H1 (cell line): ENCODE data around the gene SMTNL1. TPM values are rescaled to one million over a fixed set of nuclear protein-coding genes. Genes with fewer than 3 reads are reported as not detected.

ENCODE experiments used
- CTCF ChIA-PET: fragments of 300-600 bp; sonication (Branson Sonifier 250); formaldehyde crosslinking; loops from one replicate; lab custom pipeline; 2021; ENCODE audit not compliant: partially characterized antibody; lab: Charles Lee
- POLR2A ChIA-PET: fragments of 300-600 bp; sonication (Branson Sonifier 250); formaldehyde crosslinking; loops from one replicate; lab custom pipeline; 2021; ENCODE audit warnings: inconsistent platforms; ENCODE audit not compliant: partially characterized antibody; lab: Charles Lee
- DNase-seq, 2 experiments: peaks; one replicate each; pipeline versions ENCODE4 v3.0.0 to v3.0.0-alpha.2; 2010 to 2022; ENCODE audit warnings: low spot score in 2 of 2, low read depth in 1 of 2, mixed read lengths in 1 of 2
- FAIRE-seq: peaks from 2 replicates; lab custom pipeline; 2011; peaks lifted over from hg19 to GRCh38; lab: Jason Lieb, UNC
- H2AFZ ChIP-seq: 2 replicates; pipeline ENCODE4 v1.8.1; 2012; ENCODE audit warnings: low read length, inconsistent platforms
- H2AK5ac ChIP-seq: 2 replicates; pipeline ENCODE4 v1.6.1; 2013; ENCODE audit warnings: low read depth, low read length
- H2BK120ac ChIP-seq: replicated peaks from 2 replicates; pipeline ENCODE3; 2013; ENCODE audit warnings: low read depth, low read length, inconsistent platforms
- H2BK12ac ChIP-seq: 2 replicates; pipeline ENCODE4 v1.6.1; 2013; ENCODE audit warnings: low read depth, low read length
- H2BK15ac ChIP-seq: 2 replicates; pipeline ENCODE4 v1.6.1; 2013; ENCODE audit warnings: low read length
- H2BK20ac ChIP-seq: 2 replicates; pipeline ENCODE4 v1.6.1; 2013; ENCODE audit warnings: low read length
- H2BK5ac ChIP-seq: 2 replicates; pipeline ENCODE4 v1.6.1; 2013; ENCODE audit warnings: low read depth, low read length
- H3K14ac ChIP-seq: 2 replicates; pipeline ENCODE4 v1.6.1; 2013; ENCODE audit warnings: inconsistent platforms; ENCODE audit not compliant: insufficient read length
- H3K18ac ChIP-seq: 2 replicates; pipeline ENCODE4 v1.6.1; 2013; ENCODE audit warnings: low read length; ENCODE audit errors: extremely low read depth
- H3K23ac ChIP-seq: 2 replicates; pipeline ENCODE4 v1.6.1; 2013; ENCODE audit warnings: inconsistent platforms; ENCODE audit not compliant: insufficient read length
- H3K23me2 ChIP-seq: 2 replicates; pipeline ENCODE4 v1.6.1; 2013; ENCODE audit warnings: low read depth, low read length
- H3K27ac ChIP-seq: 2 replicates; pipeline ENCODE4 v1.6.1; 2011; ENCODE audit warnings: low read depth, low read length, inconsistent platforms
- H3K27me3 ChIP-seq, 4 experiments: replicated peaks in 1 of 4; 1 replicate in 1 of 4; 2 replicates in 3 of 4; pipeline versions ENCODE4 v1.6.1 to v1.8.1; 2011 to 2013; ENCODE audit warnings: low read length in 3 of 4, mild to moderate bottlenecking in 3 of 4, inconsistent platforms in 2 of 4, mixed read lengths in 2 of 4, moderate library complexity in 1 of 4; ENCODE audit not compliant: control insufficient read depth in 3 of 4, insufficient read depth in 3 of 4; ENCODE audit errors: extremely low read depth in 1 of 4
- H3K36me3 ChIP-seq, 4 experiments: 2 replicates each; pipeline versions ENCODE4 v1.6.1 to v1.8.1; 2011 to 2013; ENCODE audit warnings: mild to moderate bottlenecking in 4 of 4, low read length in 3 of 4, moderate library complexity in 2 of 4, control low read depth in 1 of 4, inconsistent platforms in 1 of 4; ENCODE audit not compliant: insufficient read depth in 4 of 4, control insufficient read depth in 2 of 4
- H3K4ac ChIP-seq: replicated peaks from 2 replicates; pipeline ENCODE3; 2013; ENCODE audit warnings: low read length, low read depth, mixed read lengths, inconsistent platforms; ENCODE audit not compliant: insufficient read length
- H3K4me1 ChIP-seq, 4 experiments: replicated peaks in 1 of 4; 1 replicate in 1 of 4; 2 replicates in 3 of 4; pipeline versions ENCODE4 v1.6.1 to v1.8.1; 2011 to 2013; ENCODE audit warnings: low read length in 3 of 4, inconsistent platforms in 2 of 4, mixed read lengths in 1 of 4; ENCODE audit not compliant: insufficient read depth in 4 of 4, control insufficient read depth in 3 of 4
- H3K4me2 ChIP-seq, 2 experiments: 2 replicates each; pipeline versions ENCODE4 v1.6.1 to v1.8.1; 2011 to 2013; ENCODE audit warnings: low read depth in 2 of 2, low read length in 2 of 2, control low read depth in 1 of 2, inconsistent platforms in 1 of 2, mild to moderate bottlenecking in 1 of 2; ENCODE audit not compliant: insufficient read depth in 1 of 2
- H3K4me3 ChIP-seq, 4 experiments: fragments of 200-600, 300-600 bp in 1 of 4; sonication (generic), shearing (Covaris generic), sonication (Bioruptor Twin) in 1 of 4; 2 replicates each; pipeline versions ENCODE4 v1.5.1 to v1.8.1; 2011 to 2016; ENCODE audit warnings: low read length in 4 of 4, low read depth in 3 of 4, control low read depth in 2 of 4, inconsistent platforms in 2 of 4, mild to moderate bottlenecking in 2 of 4, mixed read lengths in 1 of 4, moderate library complexity in 1 of 4; ENCODE audit not compliant: insufficient read depth in 2 of 4; ENCODE audit errors: extremely low read depth in 1 of 4
- H3K56ac ChIP-seq: replicated peaks from 2 replicates; pipeline ENCODE3; 2013; ENCODE audit warnings: low read depth, mild to moderate bottlenecking, mixed read lengths, low read length, inconsistent platforms; ENCODE audit not compliant: insufficient read length
- H3K79me1 ChIP-seq: 2 replicates; pipeline ENCODE4 v1.6.1; 2013; ENCODE audit warnings: low read depth, low read length, control low read depth
- H3K79me2 ChIP-seq, 2 experiments: 2 replicates each; pipeline versions ENCODE4 v1.6.1 to v1.8.1; 2012 to 2013; ENCODE audit warnings: low read length in 2 of 2, mild to moderate bottlenecking in 2 of 2, inconsistent platforms in 1 of 2; ENCODE audit not compliant: insufficient read depth in 2 of 2, control insufficient read depth in 1 of 2
- H3K9ac ChIP-seq, 4 experiments: replicated peaks in 1 of 4; 1 replicate in 1 of 4; 2 replicates in 3 of 4; pipeline versions ENCODE4 v1.6.1 to v1.8.1; 2011 to 2013; ENCODE audit warnings: low read depth in 3 of 4, low read length in 3 of 4, control low read depth in 2 of 4, mild to moderate bottlenecking in 2 of 4, moderate library complexity in 2 of 4, inconsistent platforms in 1 of 4; ENCODE audit errors: extremely low read depth in 1 of 4
- H3K9me3 ChIP-seq, 2 experiments: 2 replicates each; pipeline versions ENCODE4 v1.6.1 to v1.8.1; 2012 to 2013; ENCODE audit warnings: mild to moderate bottlenecking in 2 of 2, moderate library complexity in 2 of 2, control low read depth in 1 of 2, inconsistent platforms in 1 of 2, low read depth in 1 of 2, low read length in 1 of 2, mixed read lengths in 1 of 2; ENCODE audit not compliant: insufficient read depth in 2 of 2
- H4K20me1 ChIP-seq, 2 experiments: replicated peaks in 1 of 2; 2 replicates each; pipeline versions ENCODE3 to v1.8.1; 2011 to 2013; ENCODE audit warnings: inconsistent platforms in 2 of 2, low read length in 2 of 2, mild to moderate bottlenecking in 1 of 2; ENCODE audit not compliant: insufficient read depth in 2 of 2, control insufficient read depth in 1 of 2
- H4K5ac ChIP-seq: 2 replicates; pipeline ENCODE4 v1.6.1; 2013; ENCODE audit warnings: low read length, low read depth, mixed read lengths, inconsistent platforms; ENCODE audit not compliant: insufficient read length
- H4K8ac ChIP-seq: 2 replicates; pipeline ENCODE4 v1.8.0; 2013; ENCODE audit warnings: mild to moderate bottlenecking, moderate library complexity, low read length, inconsistent platforms; ENCODE audit not compliant: insufficient read depth; ENCODE audit errors: extremely low read depth
- H4K91ac ChIP-seq: replicated peaks from 2 replicates; pipeline ENCODE3; 2013; ENCODE audit warnings: low read length, mixed read lengths, inconsistent platforms; ENCODE audit not compliant: insufficient read length
- ASH2L ChIP-seq: fragments of 200-600, 300-600 bp; sonication (generic); IDR thresholded peaks from one replicate; pipeline ENCODE4 v1.7.1; 2017; ENCODE audit warnings: low read length
- ATF3 ChIP-seq: IDR thresholded peaks from 2 replicates; pipeline ENCODE4 v1.6.1; 2011; ENCODE audit warnings: low read depth, mild to moderate bottlenecking, low read length; ENCODE audit not compliant: insufficient read depth
- BCL11A ChIP-seq, 2 experiments: IDR thresholded peaks; one replicate each; pipeline ENCODE4 v1.6.1; 2011; ENCODE audit warnings: low read depth in 2 of 2, low read length in 2 of 2, mild to moderate bottlenecking in 2 of 2
- CBX8 ChIP-seq: fragments of 300-800, 300-1000 bp; sonication (generic); IDR thresholded peaks from 2 replicates; pipeline ENCODE4 v1.7.1; 2016; ENCODE audit warnings: low read depth, low read length, borderline replicate concordance
- CHD2 ChIP-seq: IDR thresholded peaks from 2 replicates; pipeline ENCODE4 v1.6.1; 2012; ENCODE audit warnings: low read length, improper control_type of control experiment
- NRF1 ChIP-seq: IDR thresholded peaks from 2 replicates; pipeline ENCODE4 v1.6.1; 2011; ENCODE audit warnings: mild to moderate bottlenecking, low read depth, low read length, improper control_type of control experiment
- POU5F1 ChIP-seq: IDR thresholded peaks from 2 replicates; pipeline ENCODE4 v1.6.1; 2011; ENCODE audit warnings: low read depth, mild to moderate bottlenecking, low read length, moderate library complexity
- RAD21 ChIP-seq, 2 experiments: IDR thresholded peaks in 1 of 2; conservative IDR thresholded peaks in 1 of 2; 2 replicates each; pipeline ENCODE4 v1.6.1; 2011; ENCODE audit warnings: low read depth in 2 of 2, low read length in 2 of 2, improper control_type of control experiment in 1 of 2, inconsistent platforms in 1 of 2, mild to moderate bottlenecking in 1 of 2, moderate library complexity in 1 of 2
- RFX5 ChIP-seq: IDR thresholded peaks from 2 replicates; pipeline ENCODE4 v1.6.1; 2011; ENCODE audit warnings: low read depth, low read length, improper control_type of control experiment, borderline replicate concordance
- RXRA ChIP-seq: IDR thresholded peaks from 2 replicates; pipeline ENCODE4 v1.6.1; 2011; ENCODE audit warnings: low read depth, mild to moderate bottlenecking, low read length, moderate library complexity; ENCODE audit not compliant: insufficient read depth
- SP4 ChIP-seq: IDR thresholded peaks from 2 replicates; pipeline ENCODE4 v1.6.1; 2012; ENCODE audit warnings: low read length, inconsistent platforms
- SUZ12 ChIP-seq: fragments of 200-600 bp; sonication (generic); IDR thresholded peaks from 2 replicates; pipeline ENCODE4 v1.6.1; 2012; ENCODE audit warnings: mild to moderate bottlenecking, inconsistent platforms, low read length, moderate library complexity, mixed read lengths
- TAF7 ChIP-seq: optimal IDR thresholded peaks from 2 replicates; pipeline ENCODE3; 2011; ENCODE audit warnings: low read depth, mild to moderate bottlenecking, inconsistent platforms, low read length, moderate library complexity, borderline replicate concordance
- WGBS, 2 experiments: shearing (Covaris generic) in 1 of 2; methylation state at CpG; one replicate each; pipeline versions ENCODE4 v1.1.6 to v1.1.7; 2013 to 2015; ENCODE audit warnings: low lambda C conversion rate in 2 of 2, mixed read lengths in 2 of 2, inconsistent platforms in 1 of 2, low coverage in 1 of 2, missing lambda C conversion rate in 1 of 2; ENCODE audit not compliant: insufficient replicate concordance in 2 of 2, insufficient coverage in 1 of 2, insufficient read length in 1 of 2; ENCODE audit errors: extremely low coverage in 1 of 2, missing lambda C conversion rate in 1 of 2; 5-methylcytosine and 5-hydroxymethylcytosine counted together
- polyA plus RNA-seq, 7 experiments: library from polyadenylated mRNA; depleted of rRNA in 3 of 7; stranded (reverse) in 5 of 7; unstranded in 2 of 7; fragments of >200 nt in 5 of 7; fragments of 200-250 nt in 2 of 7; gene quantifications; 1 replicate in 5 of 7; 2 replicates in 1 of 7; 4 replicates in 1 of 7; pipeline versions ENCODE4 v1.2.1 to v1.2.3, GENCODE V29; 2011 to 2013; ENCODE audit warnings: missing spikeins in 2 of 7, mixed read lengths in 2 of 7
- total RNA-seq: library from RNA; stranded (reverse); fragmentation: NEBNext Ultra II Directional; extraction: Animal tissue kit (Norgen Biotek cat#: 25700); gene quantifications from 2 replicates; pipeline ENCODE4 v1.2.1, GENCODE V29; 2021

SMTNL1 gene
- total and polyA plus RNA-seq, 2 of the 8 experiments (the other 6 are each of a cell fraction or from before 2014, with no cell fraction given), result 0.18 TPM; not detected in 1

GRCh38 chr11:57571606-57572005 lies 34.2 kb downstream of the SMTNL1 start:
- ChIA-PET POLR2A (interaction anchor here (0.6 to 9.7 kb wide), 6 partner anchors 8 to 103 kb away, joined by 3 to 591 read pairs (median 4); partner anchors contain the start of genes SERPING1 and YPEL4), CTCF (interaction anchor here (1.0 to 9.6 kb wide), 9 partner anchors 10 to 230 kb away, joined by 3 to 357 read pairs (median 4); no protein-coding TSS in a partner anchor)
- Histone ChIP-seq H3K14ac (no peak overlapping the region), H4K5ac (no peak overlapping the region), H3K27me3 (no peaks in the 10 kb centered on the region), H3K56ac (no peak overlapping the region), H3K18ac (no peak overlapping the region), H3K23me2 (peaks cover 6% of the 10 kb centered on the region; the same call in 1 of the 2 replicates), H3K4me2 (no peak overlapping the region), H3K79me2 (peaks cover 0 to 3% of the 10 kb centered on the region in 2 experiments; a peak in 1 of 4 replicates), H2AFZ (no peak overlapping the region), H2BK12ac (no peak overlapping the region), H3K27ac (no peak overlapping the region), H2AK5ac (no peak overlapping the region), H3K4me3 (no peak overlapping the region), H3K79me1 (no peaks in the 10 kb centered on the region), H3K36me3 (no peaks in the 10 kb centered on the region), H2BK15ac (peak overlapping the region; percentile 2; the same call in 1 of the 2 replicates), H3K9ac (no peak overlapping the region), H3K23ac (no peak overlapping the region), H3K9me3 (no peaks in the 10 kb centered on the region), H4K91ac (no peak overlapping the region), H2BK20ac (no peak overlapping the region), H3K4ac (no peak overlapping the region), H4K20me1 (no peaks in the 10 kb centered on the region), H2BK5ac (no peak overlapping the region), H2BK120ac (no peak overlapping the region), H3K4me1 (peaks cover under 1 to 11% (median 7%) of the 10 kb centered on the region in 4 experiments; a peak in 6 of 7 replicates), H4K8ac (no peak overlapping the region)
- WGBS, 2 experiments, result 100% methylated on average over 2 of the region's 2 CpGs; no CpG with 5 or more reads in 1 of the 2 experiments
- no peak for DNase-seq
- no peak for FAIRE-seq
- TF ChIP-seq RFX5 (no peak), RAD21 (IDR thresholded peaks at IDR 0.05 in 1 of 2, conservative IDR thresholded peaks at IDR 0.05 in 1 of 2; ENCODE audit: low read depth in 2 of 2, low read length in 2 of 2) (no peak), SP4 (no peak), NRF1 (no peak), BCL11A (IDR thresholded peaks at IDR 0.05; ENCODE audit: low read depth in 2 of 2, low read length in 2 of 2) (no peak), SUZ12 (no peak), ATF3 (no peak), CHD2 (no peak), CBX8 (no peak), ASH2L (no peak), RXRA (no peak), TAF7 (no peak), POU5F1 (no peak)
